Measurements from ENCODE around the gene GSE1. TPM values are rescaled to one million over a fixed set of nuclear protein-coding genes. Genes with fewer than 3 reads are reported as not detected.

GSE1 gene
- total RNA-seq, 1 donor from 2014 or later, result 101 TPM

DNA sequence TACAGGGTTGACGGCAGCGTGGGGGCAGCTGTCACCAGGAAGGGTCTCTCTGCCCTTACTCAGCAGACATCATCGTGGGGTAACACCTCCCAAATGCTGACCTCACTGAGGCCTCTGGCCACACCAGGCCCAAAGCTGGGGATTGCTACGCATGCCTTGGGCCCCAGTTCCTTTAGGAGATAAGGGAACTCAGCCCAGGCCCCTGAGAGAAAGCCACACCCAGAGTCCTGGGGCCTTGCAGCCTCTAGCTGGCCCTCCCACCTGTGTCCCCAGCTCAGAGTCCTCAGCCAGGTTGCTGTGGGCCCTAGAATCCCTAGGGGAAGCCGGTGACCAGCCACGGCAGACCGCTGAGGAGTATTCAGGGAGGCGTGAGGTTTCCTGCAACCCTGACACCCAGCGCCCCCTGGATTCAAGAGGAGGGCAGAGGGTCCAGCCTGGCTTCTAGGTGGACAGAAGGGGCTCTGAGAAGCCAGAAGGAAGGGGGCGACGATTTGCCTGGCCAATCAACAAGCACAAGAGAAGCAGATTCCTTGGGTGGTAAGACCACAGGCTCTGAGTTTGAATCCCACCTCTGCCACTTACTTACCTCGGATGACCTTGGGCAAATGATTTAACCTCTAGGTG is 85.9 kb downstream of the GSE1 start:
- Mint-ChIP-seq H3K27ac (no peak overlapping the region), H3K36me3 (no peaks in the 10 kb centered on the region), H3K9me3 (no peaks in the 10 kb centered on the region), H3K27me3 (peaks cover 18% of the 10 kb centered on the region), H3K4me3 (no peak overlapping the region), H3K4me1 (ENCODE audit: unreplicated experiment) (peaks cover 5% of the 10 kb centered on the region)
- no peak for DNase-seq (ENCODE audit: extremely low spot score, unreplicated experiment)
- TF ChIP-seq, protein P1, sequence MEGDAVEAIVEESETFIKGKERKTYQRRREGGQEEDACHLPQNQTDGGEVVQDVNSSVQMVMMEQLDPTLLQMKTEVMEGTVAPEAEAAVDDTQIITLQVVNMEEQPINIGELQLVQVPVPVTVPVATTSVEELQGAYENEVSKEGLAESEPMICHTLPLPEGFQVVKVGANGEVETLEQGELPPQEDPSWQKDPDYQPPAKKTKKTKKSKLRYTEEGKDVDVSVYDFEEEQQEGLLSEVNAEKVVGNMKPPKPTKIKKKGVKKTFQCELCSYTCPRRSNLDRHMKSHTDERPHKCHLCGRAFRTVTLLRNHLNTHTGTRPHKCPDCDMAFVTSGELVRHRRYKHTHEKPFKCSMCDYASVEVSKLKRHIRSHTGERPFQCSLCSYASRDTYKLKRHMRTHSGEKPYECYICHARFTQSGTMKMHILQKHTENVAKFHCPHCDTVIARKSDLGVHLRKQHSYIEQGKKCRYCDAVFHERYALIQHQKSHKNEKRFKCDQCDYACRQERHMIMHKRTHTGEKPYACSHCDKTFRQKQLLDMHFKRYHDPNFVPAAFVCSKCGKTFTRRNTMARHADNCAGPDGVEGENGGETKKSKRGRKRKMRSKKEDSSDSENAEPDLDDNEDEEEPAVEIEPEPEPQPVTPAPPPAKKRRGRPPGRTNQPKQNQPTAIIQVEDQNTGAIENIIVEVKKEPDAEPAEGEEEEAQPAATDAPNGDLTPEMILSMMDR (conservative IDR thresholded peaks at IDR 0.05), result no peak

DNA sequence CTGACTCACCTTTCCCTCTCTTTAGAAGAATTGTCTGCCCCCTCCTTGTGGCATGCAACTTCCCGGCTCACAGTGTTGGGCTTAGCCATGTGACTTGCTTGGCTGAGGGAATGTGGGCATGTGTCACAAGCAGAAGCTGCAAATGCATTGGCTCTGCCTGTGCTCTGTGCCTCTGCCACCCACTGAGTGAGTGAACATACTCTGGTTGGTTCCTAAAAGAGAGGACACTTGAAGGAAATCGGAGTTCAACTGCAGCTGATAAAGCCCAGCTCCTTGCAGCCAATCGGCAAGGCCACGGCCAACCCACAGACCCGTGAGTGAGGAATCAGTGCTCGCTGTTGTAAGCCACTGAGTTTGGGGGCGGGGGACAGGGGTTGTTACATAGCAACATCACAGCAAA is 86.5 kb downstream of the GSE1 start:
- Mint-ChIP-seq H3K4me1 (ENCODE audit: unreplicated experiment) (peaks cover 5% of the 10 kb centered on the region), H3K36me3 (no peaks in the 10 kb centered on the region), H3K27ac (no peak overlapping the region), H3K9me3 (no peaks in the 10 kb centered on the region), H3K4me3 (no peak overlapping the region), H3K27me3 (peaks cover 18% of the 10 kb centered on the region)
- TF ChIP-seq, protein P1 (conservative IDR thresholded peaks at IDR 0.05), result no peak
- DNase-seq (ENCODE audit: extremely low spot score, unreplicated experiment), result no peak

DNA sequence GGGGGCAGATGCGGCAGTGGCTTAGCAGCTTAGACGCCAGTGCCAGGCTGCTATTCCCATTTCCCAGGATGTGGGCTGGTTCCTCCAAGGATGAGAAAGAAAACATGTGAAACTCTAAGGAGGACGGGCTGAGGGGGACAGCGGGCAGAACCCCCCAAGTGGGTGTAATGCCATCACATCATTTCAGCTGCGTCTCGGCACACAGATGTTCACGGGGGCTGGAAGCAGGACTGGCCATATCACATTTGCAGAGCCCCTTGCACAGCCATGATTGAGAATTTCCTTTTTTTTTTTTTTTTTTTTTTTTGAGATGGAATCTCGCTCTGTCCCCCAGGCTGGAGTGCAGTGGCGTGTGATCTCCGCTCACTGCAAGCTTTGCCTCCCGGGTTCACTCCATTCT is 90.9 kb downstream of the GSE1 start:
- Mint-ChIP-seq H3K36me3 (no peaks in the 10 kb centered on the region), H3K4me3 (no peak overlapping the region), H3K4me1 (ENCODE audit: unreplicated experiment) (peaks cover 5% of the 10 kb centered on the region), H3K9me3 (no peaks in the 10 kb centered on the region), H3K27ac (no peak overlapping the region), H3K27me3 (peaks cover 7% of the 10 kb centered on the region)
- TF ChIP-seq, protein P1 (conservative IDR thresholded peaks at IDR 0.05), result no peak
- DNase-seq (ENCODE audit: extremely low spot score, unreplicated experiment), result no peak

- H3K36me3 Mint-ChIP-seq, result no peaks in the 10 kb centered on the region
- no peaks in the 10 kb centered on the region for H3K9me3 Mint-ChIP-seq
- peaks cover 13% of the 10 kb centered on the region for H3K27me3 Mint-ChIP-seq
- no peak overlapping the region for H3K4me3 Mint-ChIP-seq
- DNase-seq (ENCODE audit: extremely low spot score, unreplicated experiment), result no peak
- TF ChIP-seq, protein P1 (conservative IDR thresholded peaks at IDR 0.05), result no peak
- H3K4me1 Mint-ChIP-seq (ENCODE audit: unreplicated experiment), result peaks cover 6% of the 10 kb centered on the region
- H3K27ac Mint-ChIP-seq, result no peak overlapping the region
Measured at GRCh38 chr16:85704900-85705846, 92.1 kb downstream of the GSE1 start.

GRCh38 chr16:85706449-85707034 is 93.4 kb downstream of the GSE1 start:
- TF ChIP-seq, protein P1 (conservative IDR thresholded peaks at IDR 0.05), result no peak
- Mint-ChIP-seq H3K27ac (no peak overlapping the region), H3K4me3 (no peak overlapping the region), H3K9me3 (no peaks in the 10 kb centered on the region), H3K36me3 (no peaks in the 10 kb centered on the region), H3K4me1 (ENCODE audit: unreplicated experiment) (peaks cover 13% of the 10 kb centered on the region), H3K27me3 (peaks cover 22% of the 10 kb centered on the region)
- no peak for DNase-seq (ENCODE audit: extremely low spot score, unreplicated experiment)

Measured in type B pancreatic cell (in vitro differentiated cells).